GM21360 (cell line): ENCODE measurements around the gene CEP112.

Source experiments
- ATAC-seq: cut with Tn5 transposase; IDR thresholded peaks from one replicate; pipeline ENCODE4 v1.9.1; 2021; ENCODE audit warnings: mild to moderate bottlenecking, moderate library complexity; ENCODE audit not compliant: unreplicated experiment

The CEP112 gene

GRCh38 chr17:66211047-66211810, 19.3 kb upstream of the CEP112 start:
- ATAC-seq = no peak

GRCh38 chr17:66210208-66210574, 18.3 kb upstream of the CEP112 start:
- no peak for ATAC-seq

GRCh38 chr17:66207936-66208335, 16.0 kb upstream of the CEP112 start:
- no peak for ATAC-seq

- no peak for ATAC-seq
Observed at GRCh38 chr17:66203274-66204015, 11.5 kb upstream of the CEP112 start.

GRCh38 chr17:66200685-66201092, 8.8 kb upstream of the CEP112 start:
- ATAC-seq = no peak

- ATAC-seq = no peak
Observed at GRCh38 chr17:66198242-66198641, 6.3 kb upstream of the CEP112 start.

- no peak for ATAC-seq
Observed at GRCh38 chr17:66192378-66192687, 400 bp upstream of the CEP112 start.

- ATAC-seq = no peak
Observed at GRCh38 chr17:66190738-66191592, 968 bp downstream of the CEP112 start.

GRCh38 chr17:66187718-66188117, 4.2 kb downstream of the CEP112 start:
- no peak for ATAC-seq

GRCh38 chr17:66185862-66186261, 6.1 kb downstream of the CEP112 start:
- no peak for ATAC-seq

GRCh38 chr17:66184392-66184791, 7.5 kb downstream of the CEP112 start:
- ATAC-seq = no peak

- no peak for ATAC-seq
Observed at GRCh38 chr17:66183529-66183928, 8.4 kb downstream of the CEP112 start.

- no peak for ATAC-seq
Observed at GRCh38 chr17:66178642-66179041, 13.3 kb downstream of the CEP112 start.

GRCh38 chr17:66177048-66177447, 14.9 kb downstream of the CEP112 start:
- no peak for ATAC-seq

- no peak for ATAC-seq
Observed at GRCh38 chr17:66175892-66176291, 16.0 kb downstream of the CEP112 start.

- no peak for ATAC-seq
Observed at GRCh38 chr17:66172691-66173223, 19.2 kb downstream of the CEP112 start.

- ATAC-seq = no peak
Observed at GRCh38 chr17:66172144-66172543, 19.8 kb downstream of the CEP112 start.

GRCh38 chr17:66171692-66172091, 20.2 kb downstream of the CEP112 start:
- ATAC-seq = no peak

GRCh38 chr17:66171172-66171571, 20.8 kb downstream of the CEP112 start:
- ATAC-seq = no peak

GRCh38 chr17:66169839-66170238, 22.1 kb downstream of the CEP112 start:
- no peak for ATAC-seq

GRCh38 chr17:66167189-66167815, 24.6 kb downstream of the CEP112 start:
- ATAC-seq = no peak
